NCI-H345 treated with DMSO at 0.1 percent for 48 hours (cell line): Measurements from ENCODE around the gene CDYL.

Source experiments
- DNase-seq: peaks from one replicate; lab custom pipeline; 2025; ENCODE audit not compliant: unreplicated experiment; lab: John Stamatoyannopoulos, UW

CDYL gene

DNA sequence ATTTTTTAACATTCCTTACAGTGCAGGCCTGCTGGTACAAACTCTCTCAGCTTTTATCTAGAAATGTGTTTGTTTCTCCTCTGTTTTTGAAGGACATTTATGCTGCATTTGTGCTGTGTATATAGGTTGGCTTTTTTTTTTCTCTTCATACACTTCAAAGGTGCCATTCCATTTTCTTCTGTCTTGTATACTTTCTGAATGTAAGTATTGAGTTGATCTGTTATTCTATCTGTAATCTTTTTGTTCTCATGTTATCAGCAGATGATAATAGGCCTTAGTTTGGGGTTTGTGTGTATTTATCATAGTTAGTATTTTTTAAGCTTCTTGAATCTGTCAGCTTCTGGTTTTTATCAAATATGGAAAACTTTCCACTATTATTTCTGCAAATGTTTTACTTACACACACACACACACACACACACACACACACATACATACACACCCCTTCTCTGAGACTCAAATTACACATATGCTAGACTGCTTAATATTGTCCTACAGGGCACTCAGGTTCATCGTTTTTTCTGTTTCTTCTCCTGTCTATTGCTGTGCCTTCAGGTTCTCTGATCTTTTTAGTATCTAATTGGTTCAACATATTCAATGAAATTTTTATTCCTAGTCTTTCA is 153.0 kb downstream of the CDYL start:
- DNase-seq = no peak

- DNase-seq = no peak
These were observed 154.0 kb downstream of the CDYL start for GRCh38 chr6:4930025-4930691.

- DNase-seq = no peak
These were observed 155.5 kb downstream of the CDYL start for GRCh38 chr6:4931530-4932227.

- no peak for DNase-seq
These were observed 156.2 kb downstream of the CDYL start for GRCh38 chr6:4932228-4932903.

- no peak for DNase-seq
These were observed 159.3 kb downstream of the CDYL start for GRCh38 chr6:4935486-4935885.

- no peak for DNase-seq
These were observed 159.9 kb downstream of the CDYL start for GRCh38 chr6:4935975-4936680.

DNA sequence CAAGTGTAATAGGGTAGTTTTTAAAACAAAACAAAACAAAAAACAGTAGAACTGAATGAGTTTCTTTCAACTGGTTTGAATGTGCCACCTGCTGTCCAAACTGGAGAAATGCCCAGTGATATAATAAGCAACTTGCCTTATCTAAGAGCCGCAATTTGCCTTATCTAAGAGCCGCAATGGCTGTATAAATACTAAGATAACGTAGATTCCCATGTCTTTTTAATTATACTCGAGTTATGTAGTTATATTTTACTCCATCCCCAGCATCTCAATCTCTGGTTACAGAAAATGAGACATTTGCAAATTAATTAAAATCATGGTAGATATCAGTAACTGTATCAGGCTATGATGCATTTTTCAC is 160.5 kb downstream of the CDYL start:
- no peak for DNase-seq

GRCh38 chr6:4937414-4937813 is 161.2 kb downstream of the CDYL start:
- no peak for DNase-seq

DNA sequence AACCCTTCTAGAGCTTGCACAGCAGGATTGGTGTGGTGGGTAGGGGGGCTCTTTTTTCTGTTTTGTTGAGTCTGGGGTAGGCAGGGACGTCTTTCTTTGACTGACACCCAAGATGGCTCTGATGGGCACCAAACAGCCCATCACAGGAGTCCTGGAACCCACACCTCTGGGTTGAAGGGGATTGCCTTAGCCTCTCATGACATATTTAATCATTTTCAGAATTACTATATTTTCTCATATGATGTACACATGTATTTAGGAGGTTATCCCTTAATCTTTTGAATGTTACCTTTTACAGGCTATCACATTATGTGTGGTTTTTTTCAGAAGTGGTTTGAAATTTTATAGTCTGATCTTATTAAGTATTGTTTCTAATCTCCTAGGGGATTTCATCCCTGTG is 163.0 kb downstream of the CDYL start:
- DNase-seq = no peak

GRCh38 chr6:4940416-4940815 is 164.2 kb downstream of the CDYL start:
- no peak for DNase-seq

DNA sequence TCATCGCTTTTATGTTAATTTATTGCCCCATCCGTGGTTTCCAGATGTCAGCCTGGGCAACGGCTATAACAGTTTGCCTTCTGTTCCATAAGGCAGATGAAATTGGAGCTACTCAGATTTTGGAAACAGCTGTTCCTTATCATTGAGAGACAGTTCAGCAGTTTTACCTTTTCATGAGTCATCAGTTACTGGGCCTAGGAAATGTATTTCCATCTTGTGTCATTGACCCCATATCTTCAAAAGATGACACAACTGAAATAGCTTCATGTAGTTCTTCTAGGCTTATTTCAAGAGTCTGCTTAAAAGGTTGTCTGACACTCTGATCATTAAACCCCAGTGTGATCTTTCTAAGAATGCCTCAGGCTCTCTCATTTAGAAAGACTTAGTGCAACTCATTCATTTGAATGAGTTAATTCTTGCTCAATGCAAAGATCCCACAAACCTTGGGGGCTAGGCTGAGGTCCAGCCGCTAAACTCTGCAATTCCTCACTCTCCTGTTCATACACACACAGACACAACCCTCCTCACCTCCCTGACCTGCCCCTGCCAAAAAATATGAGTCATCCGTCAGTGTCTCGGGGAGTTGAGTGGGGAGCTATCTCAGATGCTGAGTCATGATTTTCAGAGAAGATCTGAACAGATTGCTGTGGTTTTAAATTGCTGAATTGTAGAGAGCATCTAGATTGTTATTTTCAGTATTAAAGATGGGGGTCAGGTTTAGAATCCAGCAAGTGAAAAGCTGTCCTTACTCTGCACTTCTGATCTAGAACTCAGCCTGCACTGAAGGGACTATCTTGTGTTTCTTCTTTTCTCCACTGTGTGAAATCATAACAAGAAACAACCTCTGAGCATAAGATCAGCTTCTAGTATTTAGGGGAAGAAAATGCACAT is 165.8 kb downstream of the CDYL start:
- DNase-seq = no peak

GRCh38 chr6:4942673-4943009 is 166.4 kb downstream of the CDYL start:
- no peak for DNase-seq

DNA sequence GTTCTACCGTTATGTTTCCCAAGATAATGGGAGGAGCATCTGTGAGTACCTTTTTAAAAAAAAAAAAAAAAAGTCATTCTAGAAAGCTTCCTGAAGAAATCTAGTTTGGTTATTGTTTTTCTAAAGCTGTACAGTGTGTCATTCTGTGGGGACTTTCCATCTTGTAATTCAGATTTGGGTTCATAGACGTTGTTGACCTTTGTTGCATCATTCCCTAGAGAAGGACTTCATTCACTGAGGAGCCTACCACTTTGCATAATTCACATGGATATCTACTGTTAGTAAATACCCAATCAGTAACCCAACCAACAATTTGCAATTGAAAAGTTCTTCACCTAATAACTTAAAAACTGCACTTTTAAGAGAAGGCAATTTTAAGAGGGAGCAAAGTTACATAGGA is 167.5 kb downstream of the CDYL start:
- DNase-seq = no peak

- no peak for DNase-seq
These were observed 168.1 kb downstream of the CDYL start for GRCh38 chr6:4944325-4944724.

DNA sequence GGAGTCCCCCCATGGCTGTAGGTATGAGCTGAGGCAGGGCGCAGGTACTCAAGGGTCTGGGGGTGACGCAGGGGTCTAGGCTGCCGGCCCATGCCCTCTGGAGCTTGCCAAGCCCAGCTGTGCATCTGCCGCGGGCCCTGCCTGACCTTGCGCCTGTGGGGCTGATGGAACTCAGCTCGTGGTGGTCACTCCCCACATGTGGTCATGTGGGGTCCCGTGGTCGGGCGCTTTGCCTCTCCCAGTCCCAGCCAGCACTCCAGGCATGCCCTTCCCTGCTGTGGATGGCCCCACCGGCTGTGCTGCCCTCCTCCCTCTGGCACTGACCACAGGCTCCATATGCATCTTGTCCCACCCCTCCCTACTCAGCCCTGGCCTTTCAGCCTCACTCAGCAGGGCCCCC is 170.3 kb downstream of the CDYL start:
- no peak for DNase-seq

- no peak for DNase-seq
These were observed 171.5 kb downstream of the CDYL start for GRCh38 chr6:4947716-4948115.

DNA sequence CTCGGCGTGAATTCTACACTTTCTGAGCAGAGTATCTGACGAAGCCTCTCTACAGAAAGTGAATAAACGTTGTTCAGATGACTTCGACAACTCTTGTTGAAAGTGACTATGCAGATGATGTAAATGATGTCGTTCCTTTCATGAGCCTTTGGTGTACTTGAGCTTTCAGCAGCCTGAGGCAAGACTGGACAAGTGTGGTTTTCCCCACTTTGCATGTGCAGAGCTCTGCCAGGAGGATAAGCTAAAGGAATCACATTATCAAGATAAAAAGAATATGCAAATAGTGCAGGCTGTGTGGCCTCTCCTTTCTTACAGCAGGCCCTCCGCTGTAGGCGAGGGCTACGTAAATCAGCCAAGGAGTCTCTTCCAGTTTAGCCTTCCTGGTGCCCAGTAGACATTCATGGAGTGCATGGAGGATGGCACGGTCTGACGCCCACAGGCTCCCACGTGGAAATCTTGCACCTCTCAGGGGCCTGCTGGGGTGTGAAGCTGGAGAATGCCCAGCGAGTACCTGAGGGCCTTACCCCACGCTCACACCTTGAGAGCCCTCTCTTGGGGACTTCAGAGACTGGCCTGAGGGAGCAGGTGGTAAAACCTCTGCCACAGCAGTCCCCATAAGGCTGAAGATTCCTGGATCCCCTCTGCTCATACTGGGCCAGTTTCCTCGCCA is 172.7 kb downstream of the CDYL start:
- no peak for DNase-seq

- no peak for DNase-seq
These were observed 173.9 kb downstream of the CDYL start for GRCh38 chr6:4950076-4950475.

DNA sequence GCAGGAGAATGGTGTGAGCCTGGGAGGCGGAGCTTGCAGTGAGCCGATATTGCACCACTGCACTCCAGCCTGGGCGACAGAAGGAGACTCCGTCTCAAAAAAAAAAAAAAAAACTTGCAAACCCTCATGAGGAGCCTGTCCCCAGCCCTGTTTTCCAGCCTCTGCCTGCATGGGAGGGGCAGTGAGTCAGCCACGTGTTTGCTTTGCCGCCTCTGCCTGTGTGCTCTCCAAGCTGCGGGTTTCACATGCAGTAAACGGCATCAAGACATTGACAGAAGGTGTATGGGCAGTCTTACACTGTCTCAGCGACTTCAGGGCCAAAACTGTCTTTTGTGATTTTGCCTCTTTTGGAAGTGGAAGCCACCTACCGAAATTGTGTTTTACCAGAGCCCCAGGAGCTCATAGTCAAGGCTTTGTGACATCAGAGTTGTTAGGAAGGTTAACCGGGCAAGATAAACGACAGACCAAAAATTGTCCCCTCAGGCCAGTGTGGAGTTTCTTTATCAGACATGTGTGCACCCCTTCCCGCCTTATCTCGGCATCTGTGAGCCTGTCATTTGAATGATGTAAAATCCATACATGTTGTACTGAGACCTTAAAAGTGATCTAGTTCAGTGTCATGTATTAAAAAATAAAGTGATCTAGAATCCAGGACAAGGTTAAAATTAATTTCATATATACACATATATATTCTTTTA is 174.8 kb downstream of the CDYL start:
- no peak for DNase-seq
